GM19240 (cell line): ENCODE results near the gene MED1.

Source experiments
- DNase-seq: peaks from one replicate; pipeline ENCODE4 v3.0.0; 2011; ENCODE audit warnings: low spot score; ENCODE audit not compliant: insufficient read length

Gene MED1

GRCh38 chr17:39365872-39366271 lies 85.2 kb downstream of the MED1 start:
- no peak for DNase-seq

- no peak for DNase-seq
These were observed 85.8 kb downstream of the MED1 start for GRCh38 chr17:39365242-39365641.

DNA sequence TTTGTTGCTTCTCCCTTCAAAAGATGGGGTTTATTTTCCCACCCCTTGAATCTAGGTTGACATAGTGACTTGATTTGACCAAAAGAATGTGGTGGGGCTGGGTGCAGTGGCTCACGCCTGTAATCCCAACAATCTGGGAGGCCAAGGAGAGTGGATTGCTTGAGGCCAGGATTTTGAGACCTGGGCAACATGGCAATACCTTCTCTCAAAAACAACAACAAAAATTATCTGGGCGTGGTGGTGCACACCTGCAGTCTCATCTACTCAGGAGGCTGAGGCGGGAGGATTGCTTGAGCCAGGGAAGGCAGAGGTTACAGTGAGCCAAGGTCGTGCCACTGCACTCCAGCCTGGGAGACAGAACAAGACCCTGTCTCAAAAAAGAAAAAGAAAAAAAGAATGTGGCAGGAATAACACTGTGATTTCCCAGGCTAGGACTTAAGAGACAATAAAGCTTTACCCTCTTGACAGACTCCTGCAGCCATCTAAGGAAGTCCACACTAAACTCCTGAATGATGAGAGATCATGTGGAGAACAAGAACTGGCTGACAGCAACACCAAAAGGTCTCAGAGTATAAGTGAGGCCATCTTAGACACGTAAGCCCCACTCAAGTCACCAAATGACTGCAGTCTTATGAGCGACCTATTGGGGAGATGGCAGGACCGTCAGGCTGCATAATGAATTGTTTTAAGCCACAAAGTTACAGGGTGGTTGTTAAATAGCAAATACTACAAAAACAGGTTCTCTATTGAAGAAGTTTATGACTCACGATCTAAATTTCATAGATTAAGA lies 86.6 kb downstream of the MED1 start:
- DNase-seq: no peak

DNA sequence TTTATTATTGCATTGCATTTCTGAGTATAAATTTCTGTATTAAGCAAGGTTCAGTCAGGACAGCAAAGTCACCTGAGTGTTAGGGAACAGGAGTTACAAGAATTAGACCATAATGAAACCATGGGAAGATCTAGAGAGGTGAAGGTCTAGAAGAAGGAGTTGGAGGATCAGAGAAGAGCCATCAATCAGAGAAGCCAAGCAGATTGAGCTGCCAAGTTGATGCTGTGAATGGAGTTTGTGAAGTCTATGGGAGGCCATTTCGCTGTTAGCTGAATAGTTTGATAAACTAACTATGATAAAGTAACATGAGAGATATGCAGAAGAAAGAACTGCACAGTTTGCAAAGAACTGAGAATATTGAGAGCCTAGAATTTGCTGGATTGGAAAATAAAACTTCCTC lies 90.0 kb downstream of the MED1 start:
- no peak for DNase-seq

DNA sequence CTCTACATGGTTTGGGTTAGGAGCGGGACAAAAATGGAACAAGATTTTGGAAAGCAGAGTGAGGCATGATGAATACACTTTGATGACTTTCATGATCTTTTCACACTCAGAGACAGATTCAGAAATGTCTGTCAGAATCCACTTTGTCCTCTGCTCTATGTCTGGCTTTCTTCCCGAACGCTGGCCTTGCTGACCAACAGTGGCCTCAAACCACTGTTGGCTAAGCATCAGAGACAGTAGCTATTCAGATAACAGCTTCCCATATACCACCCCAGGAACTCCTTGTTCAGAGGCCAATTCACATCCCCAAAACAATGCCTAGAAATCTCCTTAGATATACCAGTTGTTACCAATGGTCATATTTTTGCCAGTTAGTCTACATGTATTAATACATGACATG lies 90.5 kb downstream of the MED1 start:
- DNase-seq: no peak

GRCh38 chr17:39359994-39360393 lies 91.1 kb downstream of the MED1 start:
- no peak for DNase-seq

DNA sequence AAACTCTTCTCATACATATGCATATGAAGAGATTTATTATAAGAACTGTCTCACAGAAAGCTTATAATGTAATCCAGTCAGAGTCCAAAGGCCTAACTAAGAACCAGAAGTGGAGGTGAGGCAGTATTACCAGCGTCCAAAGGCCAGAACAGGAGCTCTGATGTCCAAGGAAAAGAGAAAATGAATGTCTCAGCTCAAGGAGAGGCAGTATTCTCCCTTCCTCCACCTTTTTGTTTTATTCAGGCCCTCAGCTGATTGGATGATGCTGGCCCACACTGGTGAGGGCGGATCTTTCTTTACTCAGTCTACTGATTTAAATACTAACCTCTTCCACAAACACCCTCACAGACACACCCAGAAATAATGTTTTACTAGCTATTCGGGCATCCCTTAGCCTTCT lies 93.1 kb downstream of the MED1 start:
- no peak for DNase-seq

GRCh38 chr17:39357488-39357887 lies 93.6 kb downstream of the MED1 start:
- DNase-seq: no peak
